Liver (tissue), 9 donors: ENCODE results near the gene C4A. TPM values are rescaled to one million over a fixed set of nuclear protein-coding genes. Genes with fewer than 3 reads are reported as not detected.

ENCODE experiments used
- DNase-seq: peaks from one replicate; pipeline ENCODE4 v3.0.0-alpha.2; 2017; ENCODE audit warnings: low spot score
- H3K27ac ChIP-seq, 2 donors: one replicate each; pipeline ENCODE4 v1.7.0; 2013; ENCODE audit warnings: inconsistent platforms in 2 of 2, low read length in 2 of 2, control low read depth in 1 of 2, low read depth in 1 of 2, mild to moderate bottlenecking in 1 of 2
- H3K27me3 ChIP-seq, 4 donors: one replicate each; pipeline versions ENCODE4 v1.6.1 to v1.7.0; 2013; ENCODE audit warnings: low read length in 3 of 4, inconsistent platforms in 1 of 4, mild to moderate bottlenecking in 1 of 4, moderate library complexity in 1 of 4; ENCODE audit not compliant: control insufficient read depth in 4 of 4, insufficient read depth in 4 of 4
- H3K36me3 ChIP-seq, 4 donors: one replicate each; pipeline versions ENCODE4 v1.6.1 to v1.7.0; 2013; ENCODE audit warnings: low read length in 3 of 4, mild to moderate bottlenecking in 3 of 4, low read depth in 1 of 4, moderate library complexity in 1 of 4; ENCODE audit not compliant: control insufficient read depth in 4 of 4, insufficient read depth in 3 of 4
- H3K4me1 ChIP-seq, 4 donors: one replicate each; pipeline versions ENCODE4 v1.6.1 to v1.7.0; 2013; ENCODE audit warnings: low read length in 3 of 4, mild to moderate bottlenecking in 3 of 4, moderate library complexity in 1 of 4; ENCODE audit not compliant: control insufficient read depth in 4 of 4, insufficient read depth in 4 of 4
- H3K4me3 ChIP-seq, 3 donors: one replicate each; pipeline versions ENCODE4 v1.6.1 to v1.7.0; 2013; ENCODE audit warnings: low read length in 3 of 3, control low read depth in 1 of 3, low read depth in 1 of 3, mild to moderate bottlenecking in 1 of 3
- H3K9ac ChIP-seq, 2 donors: one replicate each; pipeline ENCODE4 v1.7.0; 2013; ENCODE audit warnings: low read length in 2 of 2, mild to moderate bottlenecking in 2 of 2, moderate library complexity in 2 of 2, control low read depth in 1 of 2, low read depth in 1 of 2
- H3K9me3 ChIP-seq, 4 donors: one replicate each; pipeline versions ENCODE4 v1.6.1 to v1.7.0; 2013; ENCODE audit warnings: low read length in 3 of 4; ENCODE audit not compliant: control insufficient read depth in 4 of 4
- ATF3 ChIP-seq: IDR thresholded peaks from 2 replicates; pipeline ENCODE4 v1.6.1; 2016; ENCODE audit warnings: antibody characterized with exemption
- CTCF ChIP-seq: fragments of 150-350 bp; IDR thresholded peaks from 2 replicates; pipeline ENCODE4 v1.5.1; 2017; ENCODE audit warnings: improper control_type of control experiment, low read depth, low read length; ENCODE audit not compliant: missing input control
- EGR1 ChIP-seq, 2 donors: IDR thresholded peaks; 2 replicates each; pipeline ENCODE4 v1.6.1; 2016 to 2018; ENCODE audit warnings: antibody characterized with exemption in 2 of 2, low read depth in 2 of 2
- FOXA1 ChIP-seq: IDR thresholded peaks from 2 replicates; pipeline ENCODE4 v1.6.1; 2016; ENCODE audit warnings: antibody characterized with exemption
- FOXA2 ChIP-seq: IDR thresholded peaks from 2 replicates; pipeline ENCODE4 v1.6.1; 2016; ENCODE audit warnings: antibody characterized with exemption
- GABPA ChIP-seq, 2 donors: IDR thresholded peaks in 1 of 2; conservative IDR thresholded peaks in 1 of 2; 2 replicates each; pipeline ENCODE4 v1.6.1; 2016; ENCODE audit warnings: antibody characterized with exemption in 2 of 2, mild to moderate bottlenecking in 1 of 2, moderate library complexity in 1 of 2
- HNF4A ChIP-seq, 2 donors: conservative IDR thresholded peaks; 2 replicates each; pipeline ENCODE4 v1.6.1; 2016; ENCODE audit warnings: antibody characterized with exemption in 2 of 2, mild to moderate bottlenecking in 2 of 2
- HNF4G ChIP-seq: IDR thresholded peaks from 2 replicates; pipeline ENCODE4 v1.6.1; 2016; ENCODE audit warnings: antibody characterized with exemption
- JUND ChIP-seq, 2 donors: IDR thresholded peaks; 2 replicates each; pipeline ENCODE4 v1.6.1; 2016; ENCODE audit warnings: antibody characterized with exemption in 2 of 2
- MAX ChIP-seq: IDR thresholded peaks from 2 replicates; pipeline ENCODE4 v1.6.1; 2016; ENCODE audit warnings: antibody characterized with exemption
- NR2F2 ChIP-seq: IDR thresholded peaks from 2 replicates; pipeline ENCODE4 v1.6.1; 2016; ENCODE audit warnings: antibody characterized with exemption
- RAD21 ChIP-seq, 2 donors: IDR thresholded peaks; 2 replicates each; pipeline ENCODE4 v1.6.1; 2016; ENCODE audit warnings: antibody characterized with exemption in 2 of 2, mild to moderate bottlenecking in 2 of 2
- REST ChIP-seq: IDR thresholded peaks from 2 replicates; pipeline ENCODE4 v1.6.1; 2016; ENCODE audit warnings: antibody characterized with exemption, mild to moderate bottlenecking
- RXRA ChIP-seq, 2 donors: IDR thresholded peaks; 2 replicates each; pipeline ENCODE4 v1.6.1; 2017 to 2018; ENCODE audit warnings: antibody characterized with exemption in 2 of 2, mild to moderate bottlenecking in 1 of 2
- SP1 ChIP-seq: IDR thresholded peaks from 2 replicates; pipeline ENCODE4 v1.6.1; 2018; ENCODE audit warnings: antibody characterized with exemption, mild to moderate bottlenecking
- TAF1 ChIP-seq: conservative IDR thresholded peaks from 2 replicates; pipeline ENCODE4 v1.6.1; 2016; ENCODE audit warnings: antibody characterized with exemption, mild to moderate bottlenecking
- YY1 ChIP-seq: IDR thresholded peaks from 2 replicates; pipeline ENCODE4 v1.6.1; 2016; ENCODE audit warnings: antibody characterized with exemption, mild to moderate bottlenecking
- ZBTB33 ChIP-seq: IDR thresholded peaks from 2 replicates; pipeline ENCODE4 v1.6.1; 2016; ENCODE audit warnings: antibody characterized with exemption
- WGBS: extraction: QIAGEN DNeasy Blood & Tissue Kit; methylation state at CpG from one replicate; pipeline ENCODE4 v1.1.7; 2013; 5-methylcytosine and 5-hydroxymethylcytosine counted together
- polyA plus RNA-seq, 2 donors: library from polyadenylated mRNA; stranded (reverse) in 1 of 2; unstranded in 1 of 2; fragments of 200-250 nt in 1 of 2; fragments of >200 nt in 1 of 2; fragmentation: Nextera tagmentation in 1 of 2; extraction: Ambion mirVana in 1 of 2; gene quantifications; one replicate each; pipeline versions ENCODE4 v1.2.1 to v1.2.3, GENCODE V29; 2013 to 2015
- total RNA-seq, 2 donors: library from RNA; depleted of rRNA; stranded (reverse); fragments of >200 nt; gene quantifications; one replicate each; pipeline ENCODE4 v1.2.3, GENCODE V29; 2014
- donor health status: healthy.
- donor health status: healthy.
- donor health status: healthy.
- donor health status: healthy.
- donor health status: healthy.

The C4A gene
- total and polyA plus RNA-seq, 4 donors, result 410 to 2,903 (median 1,534) TPM

GRCh38 chr6:31956796-31957195 is 25.1 kb upstream of the C4A start:
- no peak overlapping the region for H3K4me3 ChIP-seq
- H3K27me3 ChIP-seq, result no peaks in the 10 kb centered on the region
- no peak for DNase-seq
- peaks cover 8 to 56% (median 30%) of the 10 kb centered on the region in 4 donors for H3K36me3 ChIP-seq
- H3K9me3 ChIP-seq, result no peaks in the 10 kb centered on the region
- H3K9ac ChIP-seq, result no peak overlapping the region
- TF ChIP-seq ZBTB33 (no peak), TAF1 (no peak), EGR1 (IDR thresholded peaks at IDR 0.05; ENCODE audit: low read depth in 2 of 2) (no peak), FOXA2 (no peak), HNF4G (no peak), CTCF (no peak), JUND (IDR thresholded peaks at IDR 0.05) (no peak), RXRA (IDR thresholded peaks at IDR 0.05) (no peak), HNF4A (conservative IDR thresholded peaks at IDR 0.05) (no peak), GABPA (IDR thresholded peaks at IDR 0.05 in 1 of 2, conservative IDR thresholded peaks at IDR 0.05 in 1 of 2) (no peak), MAX (no peak), RAD21 (IDR thresholded peaks at IDR 0.05) (no peak), SP1 (no peak), FOXA1 (no peak)
- 95% methylated on average over 3 of the region's 3 CpGs for WGBS
- H3K27ac ChIP-seq, result no peak overlapping the region
- H3K4me1 ChIP-seq, result peaks cover 4 to 27% (median 22%) of the 10 kb centered on the region in 4 donors

GRCh38 chr6:31958412-31958740 is 23.5 kb upstream of the C4A start:
- Histone ChIP-seq H3K27ac (peak overlapping the region; percentile 79 to 87), H3K4me1 (peaks cover 4 to 27% (median 22%) of the 10 kb centered on the region in 4 donors), H3K9ac (peak overlapping the region; percentile 66 to 91), H3K4me3 (peak overlapping the region; percentile 55 to 97 (median 91)), H3K36me3 (peaks cover 10 to 60% (median 39%) of the 10 kb centered on the region in 4 donors), H3K9me3 (no peaks in the 10 kb centered on the region), H3K27me3 (no peaks in the 10 kb centered on the region)
- no peak for DNase-seq
- WGBS, result 10% methylated on average over 11 of the region's 11 CpGs
- no peak for TF ChIP-seq CTCF
- no peak for TF ChIP-seq ZBTB33
- no peak for TF ChIP-seq ATF3
- no peak for TF ChIP-seq FOXA2
- no peak for TF ChIP-seq YY1
- TF ChIP-seq NR2F2, result no peak
- TF ChIP-seq TAF1, result no peak
- TF ChIP-seq REST, result no peak
- TF ChIP-seq MAX, result no peak
- TF ChIP-seq GABPA (IDR thresholded peaks at IDR 0.05 in 1 of 2, conservative IDR thresholded peaks at IDR 0.05 in 1 of 2), result no peak
- no peak for TF ChIP-seq EGR1 (IDR thresholded peaks at IDR 0.05; ENCODE audit: low read depth in 2 of 2)
- no peak for TF ChIP-seq RAD21 (IDR thresholded peaks at IDR 0.05)
